ENCODE data around the gene RLN2.

RLN2 gene

GRCh38 chr9:5265939-5266338 lies 38.6 kb downstream of the RLN2 start:
- no peak for DNase-seq

- no peak for DNase-seq
These were observed 40.3 kb downstream of the RLN2 start for GRCh38 chr9:5264219-5264595.

- no peak for DNase-seq
These were observed 40.9 kb downstream of the RLN2 start for GRCh38 chr9:5263351-5264218.

Data from activated CD4-positive, alpha-beta T cell treated with anti-CD3 and anti-CD28 coated beads, Interleukin-2, amount 50 U/mL, for 48 hours (primary cell).